ENCODE data around the gene SMAD7. TPM values are rescaled to one million over a fixed set of nuclear protein-coding genes. Genes with fewer than 3 reads are reported as not detected.
A peak's percentile ranks its signal among the peaks of the same experiment; 100 is the strongest.

SMAD7 gene
- total RNA-seq, 2 donors from 2014 or later, result 23.3 to 44.5 TPM

DNA sequence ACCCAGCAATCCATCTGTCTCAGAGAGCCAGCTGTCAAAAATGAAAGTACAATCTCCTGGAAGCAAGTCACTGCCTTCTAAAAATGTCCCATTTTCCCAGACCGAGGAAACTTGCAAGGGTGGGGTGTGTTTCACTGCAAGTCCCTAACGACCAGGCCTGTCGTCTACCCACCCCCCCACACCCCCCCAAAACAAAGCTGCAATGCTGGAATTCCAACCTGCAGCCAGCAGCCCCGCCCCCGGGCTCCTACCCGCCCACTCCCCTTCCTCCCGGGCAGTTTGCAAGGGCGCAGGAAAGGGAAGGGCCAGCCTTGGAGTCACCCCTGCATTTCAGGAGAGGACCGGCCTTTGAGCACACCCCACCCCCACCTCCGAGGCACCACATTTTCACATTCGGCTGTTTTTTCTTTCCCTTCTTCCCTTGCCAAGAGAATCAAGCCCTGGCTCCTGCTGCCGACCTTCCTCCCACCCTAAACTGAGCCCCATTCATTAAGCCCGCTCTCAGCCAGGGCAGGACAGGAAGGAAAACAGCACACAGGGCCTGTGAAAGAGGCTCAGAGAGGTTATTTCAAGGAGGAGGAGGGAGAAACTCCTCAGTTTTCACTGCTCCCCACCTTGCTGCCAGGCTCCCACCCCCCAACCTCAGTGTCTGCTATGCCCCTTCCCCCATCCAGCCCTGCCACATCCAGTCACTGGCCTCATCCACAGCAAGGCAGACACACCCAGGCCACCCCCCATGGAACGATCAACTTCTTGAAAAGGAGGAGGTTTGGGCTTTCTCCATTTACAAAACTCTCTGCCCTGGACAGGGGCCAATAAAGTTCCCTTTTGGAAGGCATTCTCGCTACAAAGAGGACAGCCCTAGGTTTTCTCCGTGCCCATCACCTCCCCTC, 11.3 kb downstream of the SMAD7 start:
- DNase-seq (peak in 2 of 4 donors; percentile 26 to 39), ATAC-seq (no peak)
- TF ChIP-seq POLR2A (IDR thresholded peaks at IDR 0.05), result no peak
- TF ChIP-seq, protein P1, sequence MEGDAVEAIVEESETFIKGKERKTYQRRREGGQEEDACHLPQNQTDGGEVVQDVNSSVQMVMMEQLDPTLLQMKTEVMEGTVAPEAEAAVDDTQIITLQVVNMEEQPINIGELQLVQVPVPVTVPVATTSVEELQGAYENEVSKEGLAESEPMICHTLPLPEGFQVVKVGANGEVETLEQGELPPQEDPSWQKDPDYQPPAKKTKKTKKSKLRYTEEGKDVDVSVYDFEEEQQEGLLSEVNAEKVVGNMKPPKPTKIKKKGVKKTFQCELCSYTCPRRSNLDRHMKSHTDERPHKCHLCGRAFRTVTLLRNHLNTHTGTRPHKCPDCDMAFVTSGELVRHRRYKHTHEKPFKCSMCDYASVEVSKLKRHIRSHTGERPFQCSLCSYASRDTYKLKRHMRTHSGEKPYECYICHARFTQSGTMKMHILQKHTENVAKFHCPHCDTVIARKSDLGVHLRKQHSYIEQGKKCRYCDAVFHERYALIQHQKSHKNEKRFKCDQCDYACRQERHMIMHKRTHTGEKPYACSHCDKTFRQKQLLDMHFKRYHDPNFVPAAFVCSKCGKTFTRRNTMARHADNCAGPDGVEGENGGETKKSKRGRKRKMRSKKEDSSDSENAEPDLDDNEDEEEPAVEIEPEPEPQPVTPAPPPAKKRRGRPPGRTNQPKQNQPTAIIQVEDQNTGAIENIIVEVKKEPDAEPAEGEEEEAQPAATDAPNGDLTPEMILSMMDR (IDR thresholded peaks at IDR 0.05), result no peak
- WGBS, 2 donors, result 42 to 57% methylated on average over 15 of the region's 16 CpGs
- Histone ChIP-seq H3K36me3 (replicated peaks in 1 of 2; ENCODE audit: insufficient read depth in 1 of 2, low read depth in 2 of 2) (no peaks in the 10 kb centered on the region), H3K4me1 (peaks cover 86% of the 10 kb centered on the region), H3K9me3 (no peaks in the 10 kb centered on the region), H3K27ac (peak overlapping the region; percentile 39 to 78 (median 71)), H3K4me3 (no peak overlapping the region), H3K27me3 (no peaks in the 10 kb centered on the region)
- intact Hi-C loops (cut with DNase I), result no loop called here

DNA sequence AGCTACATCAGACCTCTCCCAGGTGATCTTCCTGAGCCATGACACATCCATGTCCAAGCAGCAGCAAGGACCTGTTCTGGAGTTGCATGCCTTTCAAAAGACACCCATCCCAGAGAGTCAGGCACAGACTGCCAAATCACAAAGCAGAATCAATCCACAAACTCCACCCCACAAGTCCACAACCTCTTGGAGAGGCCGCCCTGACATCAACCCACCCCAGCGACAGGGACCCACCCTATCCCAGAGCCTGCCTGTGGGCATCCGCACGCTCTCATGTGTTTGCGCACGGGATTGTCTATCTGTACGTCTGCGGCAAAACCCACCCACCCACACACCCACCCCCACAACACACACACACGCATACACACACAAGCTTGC, 11.9 kb downstream of the SMAD7 start:
- Histone ChIP-seq H3K9me3 (no peaks in the 10 kb centered on the region), H3K4me1 (peaks cover 85% of the 10 kb centered on the region), H3K4me3 (no peak overlapping the region), H3K36me3 (replicated peaks in 1 of 2; ENCODE audit: insufficient read depth in 1 of 2, low read depth in 2 of 2) (no peaks in the 10 kb centered on the region), H3K27ac (peak overlapping the region in 3 of 4 donors; percentile 39 to 78 (median 74)), H3K27me3 (no peaks in the 10 kb centered on the region)
- no peak for ATAC-seq
- 60 to 77% methylated on average over 9 of the region's 9 CpGs for WGBS, 2 donors
- intact Hi-C loops (cut with DNase I), result no loop called here
- no peak for DNase-seq
- TF ChIP-seq, protein P1 (IDR thresholded peaks at IDR 0.05), result no peak
- no peak for TF ChIP-seq POLR2A (IDR thresholded peaks at IDR 0.05)

DNA sequence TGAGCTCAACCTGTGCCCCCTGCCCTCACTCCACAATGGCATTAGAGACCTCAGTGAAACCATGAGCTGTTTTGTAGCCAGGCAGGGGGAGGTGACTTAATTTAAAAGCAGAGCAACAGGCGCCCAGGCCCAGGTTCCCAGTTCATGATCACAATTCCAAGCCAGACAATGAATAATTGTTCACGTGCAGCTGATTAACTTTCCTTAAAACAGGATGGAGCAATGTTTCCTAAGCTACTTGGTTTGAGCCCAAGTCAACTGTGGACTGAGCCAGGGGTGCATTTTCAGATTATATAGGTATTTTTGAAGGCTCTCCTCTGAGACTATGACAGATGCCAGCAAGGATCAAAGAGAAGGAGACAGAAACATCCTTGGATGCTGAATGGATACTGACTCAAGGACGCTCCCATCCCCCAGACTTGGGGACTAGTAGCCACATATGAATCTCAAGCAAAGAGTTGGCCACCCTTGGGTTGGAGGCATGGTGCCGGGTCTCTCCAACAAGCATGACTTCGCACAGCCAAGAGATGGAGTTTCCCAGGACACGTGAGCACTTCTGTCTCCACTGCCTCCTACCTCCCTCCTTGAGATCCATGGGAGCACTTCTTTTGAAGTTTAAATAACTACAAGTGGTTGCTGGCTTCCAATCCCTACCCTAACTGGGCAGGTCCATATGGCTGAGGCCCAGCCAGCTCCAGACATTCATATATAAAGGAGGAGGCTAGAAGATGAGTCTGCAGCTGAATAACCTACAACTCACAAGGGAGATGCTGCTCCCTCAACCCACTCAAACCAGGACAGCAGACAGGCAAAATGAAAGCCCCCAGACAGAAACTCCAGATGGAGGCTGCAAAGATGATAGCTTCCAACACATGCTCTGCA, 12.7 kb downstream of the SMAD7 start:
- WGBS, 2 donors, result 67 to 85% methylated on average over 6 of the region's 6 CpGs
- Histone ChIP-seq H3K27ac (peak overlapping the region in 3 of 4 donors; percentile 46 to 78 (median 59)), H3K4me1 (peaks cover 85% of the 10 kb centered on the region), H3K4me3 (no peak overlapping the region), H3K9me3 (no peaks in the 10 kb centered on the region), H3K36me3 (replicated peaks in 1 of 2; ENCODE audit: insufficient read depth in 1 of 2, low read depth in 2 of 2) (no peaks in the 10 kb centered on the region), H3K27me3 (no peaks in the 10 kb centered on the region)
- ATAC-seq, result no peak
- DNase-seq, result no peak
- intact Hi-C loops (cut with DNase I), result no loop called here
- TF ChIP-seq POLR2A (IDR thresholded peaks at IDR 0.05), result no peak
- TF ChIP-seq, protein P1 (IDR thresholded peaks at IDR 0.05), result no peak

DNA sequence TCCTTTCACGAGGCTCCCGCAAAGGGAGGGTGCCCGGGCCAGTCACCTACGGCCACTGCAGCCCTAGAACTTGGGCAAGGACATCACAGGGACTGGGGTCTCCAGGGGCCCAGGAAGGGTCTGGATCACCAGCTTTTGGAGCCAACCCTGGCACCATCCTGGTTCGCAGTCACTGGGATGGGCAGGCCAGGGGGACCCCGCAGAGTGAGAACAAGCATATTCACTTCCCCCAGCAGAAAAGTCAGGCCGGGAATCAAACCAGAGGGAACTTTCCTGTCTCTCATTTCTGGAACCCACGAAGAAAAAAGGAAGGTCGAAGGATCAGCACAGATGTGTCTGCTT, 15.4 kb downstream of the SMAD7 start:
- H3K27ac ChIP-seq, result peak overlapping the region; percentile 18 to 91 (median 63)

More for the DNA sequence above, 15.4 kb downstream of the SMAD7 start:
- no peak for ATAC-seq
- H3K27me3 ChIP-seq, result no peaks in the 10 kb centered on the region
- H3K4me1 ChIP-seq, result peaks cover 85% of the 10 kb centered on the region
- WGBS, 2 donors, result 77 to 82% methylated on average over 7 to 9 of the region's 9 CpGs
- intact Hi-C loops (cut with DNase I), result no loop called here
- no peaks in the 10 kb centered on the region for H3K9me3 ChIP-seq
- DNase-seq, result no peak
- no peak overlapping the region for H3K4me3 ChIP-seq
- no peak for TF ChIP-seq POLR2A (IDR thresholded peaks at IDR 0.05)
- TF ChIP-seq, protein P1 (IDR thresholded peaks at IDR 0.05), result no peak
- no peaks in the 10 kb centered on the region for H3K36me3 ChIP-seq (replicated peaks in 1 of 2; ENCODE audit: insufficient read depth in 1 of 2, low read depth in 2 of 2)

All from body of pancreas (tissue), 4 donors.